GM18907 (cell line): Measurements from ENCODE around the gene ROR1.
A peak's percentile ranks its signal among the peaks of the same experiment; 100 is the strongest.

Experiments used
- ATAC-seq: cut with Tn5 transposase; IDR thresholded peaks from one replicate; pipeline ENCODE4 v1.9.1; 2021; ENCODE audit warnings: mild to moderate bottlenecking, moderate library complexity; ENCODE audit not compliant: unreplicated experiment

Gene ROR1

GRCh38 chr1:63923302-63923701 lies 149.5 kb downstream of the ROR1 start:
- ATAC-seq: no peak

GRCh38 chr1:63924600-63924999 lies 150.8 kb downstream of the ROR1 start:
- ATAC-seq: no peak

GRCh38 chr1:63928186-63929105 lies 154.6 kb downstream of the ROR1 start:
- ATAC-seq: no peak

GRCh38 chr1:63929106-63929478 lies 155.3 kb downstream of the ROR1 start:
- no peak for ATAC-seq

- ATAC-seq: no peak
Measured at GRCh38 chr1:63931468-63931867, 157.7 kb downstream of the ROR1 start.

- ATAC-seq: no peak
Measured at GRCh38 chr1:63934697-63935096, 160.9 kb downstream of the ROR1 start.

GRCh38 chr1:63935143-63935542 lies 161.3 kb downstream of the ROR1 start:
- peak; percentile 67 for ATAC-seq

- peak; percentile 92 for ATAC-seq
Measured at GRCh38 chr1:63935553-63935952, 161.7 kb downstream of the ROR1 start.

- ATAC-seq: no peak
Measured at GRCh38 chr1:63936276-63936675, 162.5 kb downstream of the ROR1 start.

- ATAC-seq: no peak
Measured at GRCh38 chr1:63936801-63937200, 163.0 kb downstream of the ROR1 start.

- ATAC-seq: peak; percentile 57
Measured at GRCh38 chr1:63937461-63938022, 163.7 kb downstream of the ROR1 start.

GRCh38 chr1:63940440-63940839 lies 166.6 kb downstream of the ROR1 start:
- ATAC-seq: no peak

- ATAC-seq: no peak
Measured at GRCh38 chr1:63943393-63943792, 169.6 kb downstream of the ROR1 start.

GRCh38 chr1:63945943-63946342 lies 172.1 kb downstream of the ROR1 start:
- ATAC-seq: no peak

- no peak for ATAC-seq
Measured at GRCh38 chr1:63946866-63947491, 173.2 kb downstream of the ROR1 start.

GRCh38 chr1:63947904-63948303 lies 174.1 kb downstream of the ROR1 start:
- no peak for ATAC-seq

- ATAC-seq: no peak
Measured at GRCh38 chr1:63950023-63950422, 176.2 kb downstream of the ROR1 start.

GRCh38 chr1:63951059-63951946 lies 177.5 kb downstream of the ROR1 start:
- ATAC-seq: no peak

GRCh38 chr1:63954187-63954586 lies 180.4 kb downstream of the ROR1 start:
- no peak for ATAC-seq

GRCh38 chr1:63955370-63956145 lies 181.7 kb downstream of the ROR1 start:
- ATAC-seq: no peak
